Sigmoid colon (tissue), 7 donors: ENCODE data around the gene PTPN6. TPM values are rescaled to one million over a fixed set of nuclear protein-coding genes. Genes with fewer than 3 reads are reported as not detected.

Source experiments
- DNase-seq: peaks from one replicate; pipeline ENCODE4 v3.0.0-alpha.2; 2019
- H3K27ac ChIP-seq, 4 donors: fragments of 200-600 bp; sonication (generic); one replicate each; pipeline ENCODE4 v1.5.1; 2016 to 2019; ENCODE audit warnings: mild to moderate bottlenecking in 1 of 4
- H3K27me3 ChIP-seq, 3 donors: fragments of 200-600 bp; sonication (generic); one replicate each; pipeline ENCODE4 v1.5.1; 2019; ENCODE audit warnings: mild to moderate bottlenecking in 1 of 3
- H3K36me3 ChIP-seq, 4 donors: fragments of 200-600 bp; sonication (generic); one replicate each; pipeline ENCODE4 v1.5.1; 2016 to 2019
- H3K4me1 ChIP-seq, 4 donors: fragments of 200-600 bp; sonication (generic); one replicate each; pipeline ENCODE4 v1.5.1; 2017 to 2019
- H3K4me3 ChIP-seq, 4 donors: fragments of 200-600 bp; sonication (generic); one replicate each; pipeline ENCODE4 v1.5.1; 2017 to 2019; ENCODE audit warnings: mild to moderate bottlenecking in 2 of 4, moderate library complexity in 1 of 4
- H3K9me3 ChIP-seq, 4 donors: fragments of 200-600 bp in 3 of 4; sonication (generic) in 3 of 4; one replicate each; pipeline versions ENCODE4 v1.5.1 to v1.6.1; 2013 to 2019
- EP300 ChIP-seq, 4 donors: sonication (generic); formaldehyde crosslinking; IDR thresholded peaks; one replicate each; pipeline ENCODE4 v1.6.1; 2017; ENCODE audit warnings: antibody characterized with exemption in 4 of 4
- POLR2A ChIP-seq, 2 donors: fragments of 450-650 bp; IDR thresholded peaks; one replicate each; pipeline ENCODE4 v1.6.1; 2016; ENCODE audit warnings: antibody characterized with exemption in 2 of 2, mild to moderate bottlenecking in 2 of 2, moderate library complexity in 2 of 2
- POLR2AphosphoS5 ChIP-seq, 4 donors: sonication (generic); formaldehyde crosslinking; IDR thresholded peaks; one replicate each; pipeline ENCODE4 v1.6.1; 2017; ENCODE audit warnings: antibody characterized with exemption in 4 of 4
- WGBS, 2 donors: extraction: QIAGEN DNeasy Blood & Tissue Kit; methylation state at CpG; one replicate each; pipeline ENCODE4 v1.1.7; 2013; 5-methylcytosine and 5-hydroxymethylcytosine counted together
- intact Hi-C: fragments of 100-400 bp; cut with DNase I; formaldehyde crosslinking; loops from one replicate; pipeline ENCODE4 v1.15.1; 2023
- polyA plus RNA-seq, 3 donors: library from polyadenylated mRNA; stranded (reverse); fragments of 200-250 nt; gene quantifications; one replicate each; pipeline ENCODE4 v1.2.3, GENCODE V29; 2013
- total RNA-seq, 4 donors: library from RNA; depleted of rRNA; stranded (reverse); fragments of >200 nt; gene quantifications; one replicate each; pipeline ENCODE4 v1.1.0, GENCODE V29; 2016
- TF ChIP-seq, protein P1 (sequence below), 4 experiments: fragments of 450-650 bp in 3 of 4; fragments of 200-600 bp in 1 of 4; IDR thresholded peaks; one replicate each; pipeline ENCODE4 v1.5.1; 2016 to 2019; ENCODE audit warnings: antibody characterized with exemption in 4 of 4, mild to moderate bottlenecking in 3 of 4, moderate library complexity in 2 of 4
- donor health status: healthy with polysubstance abuse.
- donor health status: Bipolar disorder and iron deficiency.
- donor health status: healthy.

Gene PTPN6
- total and polyA plus RNA-seq, 7 donors: 5.3 to 92.4 (median 13.6) TPM

DNA sequence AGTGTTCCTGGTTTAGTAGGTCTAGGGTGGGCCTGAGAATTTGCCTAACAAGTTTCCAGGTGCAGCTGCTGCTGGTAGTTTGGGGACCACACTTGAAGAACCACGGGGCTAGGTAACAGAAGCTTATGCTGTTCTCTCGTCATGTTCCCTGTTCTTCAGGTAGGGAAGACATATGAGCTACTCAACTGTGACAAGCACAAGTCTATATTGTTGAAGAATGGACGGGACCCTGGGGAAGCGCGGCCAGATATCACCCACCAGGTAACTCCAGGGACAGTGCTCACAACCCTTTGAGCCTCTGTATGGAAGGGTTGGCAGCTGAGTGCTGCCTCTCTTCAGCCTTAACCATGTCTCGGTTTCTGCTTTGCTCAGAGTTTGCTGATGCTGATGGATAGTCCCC, 23.0 kb downstream of the PTPN6 start:
- no peak for DNase-seq
- intact Hi-C loops: no loop called here
- Histone ChIP-seq H3K9me3 (no peaks in the 10 kb centered on the region), H3K27ac (no peak overlapping the region), H3K27me3 (no peaks in the 10 kb centered on the region), H3K4me1 (peaks cover 0 to 19% (median 17%) of the 10 kb centered on the region in 4 donors), H3K36me3 (peaks cover 20 to 53% (median 45%) of the 10 kb centered on the region in 4 donors), H3K4me3 (no peak overlapping the region)
- TF ChIP-seq EP300 (IDR thresholded peaks at IDR 0.05) (no peak), POLR2A (IDR thresholded peaks at IDR 0.05) (no peak)
- TF ChIP-seq, protein P1, sequence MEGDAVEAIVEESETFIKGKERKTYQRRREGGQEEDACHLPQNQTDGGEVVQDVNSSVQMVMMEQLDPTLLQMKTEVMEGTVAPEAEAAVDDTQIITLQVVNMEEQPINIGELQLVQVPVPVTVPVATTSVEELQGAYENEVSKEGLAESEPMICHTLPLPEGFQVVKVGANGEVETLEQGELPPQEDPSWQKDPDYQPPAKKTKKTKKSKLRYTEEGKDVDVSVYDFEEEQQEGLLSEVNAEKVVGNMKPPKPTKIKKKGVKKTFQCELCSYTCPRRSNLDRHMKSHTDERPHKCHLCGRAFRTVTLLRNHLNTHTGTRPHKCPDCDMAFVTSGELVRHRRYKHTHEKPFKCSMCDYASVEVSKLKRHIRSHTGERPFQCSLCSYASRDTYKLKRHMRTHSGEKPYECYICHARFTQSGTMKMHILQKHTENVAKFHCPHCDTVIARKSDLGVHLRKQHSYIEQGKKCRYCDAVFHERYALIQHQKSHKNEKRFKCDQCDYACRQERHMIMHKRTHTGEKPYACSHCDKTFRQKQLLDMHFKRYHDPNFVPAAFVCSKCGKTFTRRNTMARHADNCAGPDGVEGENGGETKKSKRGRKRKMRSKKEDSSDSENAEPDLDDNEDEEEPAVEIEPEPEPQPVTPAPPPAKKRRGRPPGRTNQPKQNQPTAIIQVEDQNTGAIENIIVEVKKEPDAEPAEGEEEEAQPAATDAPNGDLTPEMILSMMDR (IDR thresholded peaks at IDR 0.05): no peak
- WGBS, 2 donors: 91 to 94% methylated on average over 6 of the region's 6 CpGs

GRCh38 chr12:6975297-6976032, 24.3 kb downstream of the PTPN6 start:
- peak; percentile 35 for DNase-seq
- peaks cover 0 to 10% (median 9%) of the 10 kb centered on the region in 4 donors for H3K4me1 ChIP-seq
- no peak overlapping the region for H3K27ac ChIP-seq
- peaks cover 20 to 66% (median 48%) of the 10 kb centered on the region in 4 donors for H3K36me3 ChIP-seq
- no peak overlapping the region for H3K4me3 ChIP-seq
- no peaks in the 10 kb centered on the region for H3K27me3 ChIP-seq
- TF ChIP-seq POLR2AphosphoS5 (IDR thresholded peaks at IDR 0.05): no peak
- no peak for TF ChIP-seq EP300 (IDR thresholded peaks at IDR 0.05)
- no peak for TF ChIP-seq POLR2A (IDR thresholded peaks at IDR 0.05)
- TF ChIP-seq, protein P1 (IDR thresholded peaks at IDR 0.05): no peak
- 84 to 90% methylated on average over 2 of the region's 2 CpGs for WGBS, 2 donors
- intact Hi-C loops: no loop called here
- no peaks in the 10 kb centered on the region for H3K9me3 ChIP-seq

- no peak overlapping the region for H3K27ac ChIP-seq
- no peak for DNase-seq
- WGBS, 2 donors: 82 to 87% methylated on average over 10 of the region's 10 CpGs
- no peak overlapping the region for H3K4me3 ChIP-seq
- no peaks in the 10 kb centered on the region for H3K27me3 ChIP-seq
- H3K9me3 ChIP-seq: no peaks in the 10 kb centered on the region
- TF ChIP-seq, protein P1 (IDR thresholded peaks at IDR 0.05): no peak
- TF ChIP-seq EP300 (IDR thresholded peaks at IDR 0.05) (no peak), POLR2A (IDR thresholded peaks at IDR 0.05) (no peak), POLR2AphosphoS5 (IDR thresholded peaks at IDR 0.05) (no peak)
- no peaks in the 10 kb centered on the region for H3K4me1 ChIP-seq
- peaks cover 34 to 88% (median 61%) of the 10 kb centered on the region in 4 donors for H3K36me3 ChIP-seq
- intact Hi-C loops: no loop called here
Measured at GRCh38 chr12:6977653-6978052, 26.5 kb downstream of the PTPN6 start.

DNA sequence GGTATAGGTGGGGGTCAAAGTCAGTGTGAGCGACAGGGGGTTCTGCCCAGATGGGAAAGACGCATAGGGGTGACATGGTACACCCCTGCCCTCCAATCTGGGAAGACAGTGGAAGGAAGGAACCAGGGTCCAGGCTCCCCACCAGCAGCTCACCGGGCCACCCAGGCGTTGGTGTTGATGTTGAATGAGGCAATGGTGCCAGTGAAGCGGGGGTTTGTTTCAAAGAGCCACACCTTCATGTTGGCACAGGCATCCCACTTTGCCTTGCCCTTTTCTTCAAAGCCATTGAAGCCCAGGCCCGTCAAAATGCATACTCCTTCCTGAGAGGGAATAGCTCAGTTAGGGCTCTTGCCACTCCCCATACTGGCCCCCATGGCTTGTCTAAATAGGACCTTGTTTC, 27.0 kb downstream of the PTPN6 start:
- no peaks in the 10 kb centered on the region for H3K9me3 ChIP-seq
- H3K27ac ChIP-seq: no peak overlapping the region
- peaks cover 34 to 93% (median 64%) of the 10 kb centered on the region in 4 donors for H3K36me3 ChIP-seq
- no peak for DNase-seq
- no peaks in the 10 kb centered on the region for H3K4me1 ChIP-seq
- intact Hi-C loops: no loop called here
- TF ChIP-seq EP300 (IDR thresholded peaks at IDR 0.05) (no peak), POLR2AphosphoS5 (IDR thresholded peaks at IDR 0.05) (no peak), POLR2A (IDR thresholded peaks at IDR 0.05) (no peak)
- TF ChIP-seq, protein P1 (IDR thresholded peaks at IDR 0.05): no peak
- 86 to 91% methylated on average over 6 of the region's 6 CpGs for WGBS, 2 donors
- H3K4me3 ChIP-seq: no peak overlapping the region
- no peaks in the 10 kb centered on the region for H3K27me3 ChIP-seq
